ENCODE measurements around the gene ROCK2.

Gene ROCK2

GRCh38 chr2:11131166-11131920, 213.1 kb downstream of the ROCK2 start:
- no peak for DNase-seq (ENCODE audit: low read depth in 2 of 2)
- TF ChIP-seq CTCF (IDR thresholded peaks at IDR 0.05; ENCODE audit: low read depth, low read length): no peak
- H3K4me3 ChIP-seq (replicated peaks in 1 of 2; ENCODE audit: low read depth in 2 of 2, low read length in 2 of 2): no peak overlapping the region
